Measurements from ENCODE around the gene MRPL33. TPM values are rescaled to one million over a fixed set of nuclear protein-coding genes. Genes with fewer than 3 reads are reported as not detected.
A peak's percentile ranks its signal among the peaks of the same experiment; 100 is the strongest.

MRPL33 gene
- total and polyA plus RNA-seq, 2 of the 13 experiments (the other 11 are each of a cell fraction or from before 2014, with no cell fraction given), result 69.7 to 218 TPM

DNA sequence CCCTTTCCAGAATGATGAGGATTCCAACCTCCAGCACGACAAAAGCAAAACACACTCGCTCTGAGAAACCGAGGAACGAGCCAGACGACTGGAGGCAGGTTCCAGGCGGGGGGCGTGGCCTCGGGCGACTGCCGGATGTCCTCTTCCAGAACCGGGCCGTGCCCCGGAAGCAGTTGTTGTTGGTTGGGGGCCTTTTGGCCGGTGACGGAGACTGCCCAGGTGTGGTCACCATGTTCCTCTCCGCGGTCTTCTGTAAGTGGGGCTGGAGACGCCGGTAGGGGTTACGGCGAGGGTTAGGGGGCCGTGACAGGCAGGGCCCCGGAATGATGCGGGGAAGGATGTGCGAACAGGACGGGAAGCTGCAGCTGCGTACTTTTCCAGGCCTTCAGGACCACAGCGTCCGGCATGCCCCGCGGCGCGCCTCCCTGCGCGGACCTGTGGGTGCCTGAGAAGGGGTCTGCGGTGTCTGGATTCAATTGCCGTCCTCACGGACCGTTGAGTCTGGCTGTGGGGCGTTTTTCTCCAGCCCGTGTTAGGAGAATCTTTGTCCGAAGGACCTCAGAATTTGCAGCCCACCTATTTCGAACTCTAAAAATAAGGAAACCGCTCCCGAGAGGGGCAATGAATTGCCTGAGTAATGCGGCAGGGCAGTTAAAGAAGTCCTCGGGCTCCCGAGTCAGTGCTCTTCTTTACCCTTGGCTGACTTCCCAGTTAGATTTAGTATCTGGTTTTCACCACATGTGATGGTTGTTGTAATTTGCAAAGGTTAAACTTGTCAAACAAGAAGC lies at the start of gene MRPL33 (continued):
- TF ChIP-seq ARHGAP35 (CRISPR knock-in tag; IDR thresholded peaks at IDR 0.05; ENCODE audit: borderline replicate concordance) (0 out of 2 replicates have a peak, but pooled peaks have one; percentile 56), ZBTB1 (CRISPR knock-in tag; IDR thresholded peaks at IDR 0.05; ENCODE audit: borderline replicate concordance) (0 out of 2 replicates have a peak, but pooled peaks have one; percentile 25), RARG (CRISPR knock-in tag; IDR thresholded peaks at IDR 0.05; ENCODE audit: low read depth) (no peak), CBX5 (CRISPR knock-in tag; IDR thresholded peaks at IDR 0.05; ENCODE audit: borderline replicate concordance) (peak; percentile 84; the same call in 1 of the 2 replicates), PHF20 (CRISPR knock-in tag; IDR thresholded peaks at IDR 0.05) (peak; percentile 94), CCDC6 (CRISPR knock-in tag; IDR thresholded peaks at IDR 0.05) (peak; percentile 88), SP5 (CRISPR knock-in tag; IDR thresholded peaks at IDR 0.05; ENCODE audit: borderline replicate concordance, low read depth) (peak; percentile 75), ARID2 (CRISPR knock-in tag; IDR thresholded peaks at IDR 0.05; ENCODE audit: borderline replicate concordance) (peak; percentile 87; the same call in 1 of the 2 replicates), SP2 (CRISPR knock-in tag; IDR thresholded peaks at IDR 0.05) (peak; percentile 62), SRY (CRISPR knock-in tag; IDR thresholded peaks at IDR 0.05) (peak; percentile 87), BRD4 (CRISPR knock-in tag; IDR thresholded peaks at IDR 0.05) (no peak; the same call in 1 of the 2 replicates), ZNF232 (CRISPR knock-in tag; IDR thresholded peaks at IDR 0.05; ENCODE audit: borderline replicate concordance) (peak; percentile 80), STAG1 (CRISPR knock-in tag; IDR thresholded peaks at IDR 0.05) (no peak), ZFP36L2 (CRISPR knock-in tag; IDR thresholded peaks at IDR 0.05) (no peak), ARNTL (CRISPR knock-in tag; IDR thresholded peaks at IDR 0.05) (no peak), ZNF441 (CRISPR knock-in tag; IDR thresholded peaks at IDR 0.05; ENCODE audit: borderline replicate concordance) (peak; percentile 88), DR1 (CRISPR knock-in tag; IDR thresholded peaks at IDR 0.05) (peak; percentile 62; the same call in 1 of the 2 replicates), PAX8 (CRISPR knock-in tag; IDR thresholded peaks at IDR 0.05; ENCODE audit: borderline replicate concordance) (no peak), ZNF619 (CRISPR knock-in tag; IDR thresholded peaks at IDR 0.05) (peak; percentile 95; the same call in 1 of the 2 replicates), KLF9 (CRISPR knock-in tag; IDR thresholded peaks at IDR 0.05; ENCODE audit: low read depth) (peak; percentile 97), HMG20B (CRISPR knock-in tag; conservative IDR thresholded peaks at IDR 0.05) (0 out of 2 replicates have a peak, but pooled peaks have one; percentile 33)
- TF ChIP-seq, protein P1, sequence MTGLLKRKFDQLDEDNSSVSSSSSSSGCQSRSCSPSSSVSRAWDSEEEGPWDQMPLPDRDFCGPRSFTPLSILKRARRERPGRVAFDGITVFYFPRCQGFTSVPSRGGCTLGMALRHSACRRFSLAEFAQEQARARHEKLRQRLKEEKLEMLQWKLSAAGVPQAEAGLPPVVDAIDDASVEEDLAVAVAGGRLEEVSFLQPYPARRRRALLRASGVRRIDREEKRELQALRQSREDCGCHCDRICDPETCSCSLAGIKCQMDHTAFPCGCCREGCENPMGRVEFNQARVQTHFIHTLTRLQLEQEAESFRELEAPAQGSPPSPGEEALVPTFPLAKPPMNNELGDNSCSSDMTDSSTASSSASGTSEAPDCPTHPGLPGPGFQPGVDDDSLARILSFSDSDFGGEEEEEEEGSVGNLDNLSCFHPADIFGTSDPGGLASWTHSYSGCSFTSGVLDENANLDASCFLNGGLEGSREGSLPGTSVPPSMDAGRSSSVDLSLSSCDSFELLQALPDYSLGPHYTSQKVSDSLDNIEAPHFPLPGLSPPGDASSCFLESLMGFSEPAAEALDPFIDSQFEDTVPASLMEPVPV (CRISPR knock-in tag; IDR thresholded peaks at IDR 0.05), result peak; percentile 92
- TF ChIP-seq, protein P2, sequence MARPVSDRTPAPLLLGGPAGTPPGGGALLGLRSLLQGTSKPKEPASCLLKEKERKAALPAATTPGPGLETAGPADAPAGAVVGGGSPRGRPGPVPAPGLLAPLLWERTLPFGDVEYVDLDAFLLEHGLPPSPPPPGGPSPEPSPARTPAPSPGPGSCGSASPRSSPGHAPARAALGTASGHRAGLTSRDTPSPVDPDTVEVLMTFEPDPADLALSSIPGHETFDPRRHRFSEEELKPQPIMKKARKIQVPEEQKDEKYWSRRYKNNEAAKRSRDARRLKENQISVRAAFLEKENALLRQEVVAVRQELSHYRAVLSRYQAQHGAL (CRISPR knock-in tag; IDR thresholded peaks at IDR 0.05; ENCODE audit: not compliant biosample characterization), result no peak
- TF ChIP-seq, protein P3, sequence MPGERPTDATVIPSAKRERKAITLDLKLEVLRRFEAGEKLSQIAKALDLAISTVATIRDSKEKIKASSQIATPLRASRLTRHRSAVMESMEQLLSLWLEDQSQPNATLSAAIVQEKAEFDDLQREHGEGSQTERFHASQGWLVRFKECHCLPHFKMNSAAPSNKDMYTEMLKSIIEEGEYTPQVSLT (CRISPR knock-in tag; IDR thresholded peaks at IDR 0.05; ENCODE audit: borderline replicate concordance, low read depth), result 0 out of 2 replicates have a peak, but pooled peaks have one; percentile 89
